ENCODE results near the gene NXN.

NXN gene

GRCh38 chr17:979539-980405 is at the start of gene NXN:
Gene NXN, minus strand, starts transcription at chr17:979776.
- TF ChIP-seq GATA2 (IDR thresholded peaks at IDR 0.05; ENCODE audit: low read depth, low read length) (no peak), GATA3 (IDR thresholded peaks at IDR 0.05; ENCODE audit: low read depth, low read length) (no peak)

DNA sequence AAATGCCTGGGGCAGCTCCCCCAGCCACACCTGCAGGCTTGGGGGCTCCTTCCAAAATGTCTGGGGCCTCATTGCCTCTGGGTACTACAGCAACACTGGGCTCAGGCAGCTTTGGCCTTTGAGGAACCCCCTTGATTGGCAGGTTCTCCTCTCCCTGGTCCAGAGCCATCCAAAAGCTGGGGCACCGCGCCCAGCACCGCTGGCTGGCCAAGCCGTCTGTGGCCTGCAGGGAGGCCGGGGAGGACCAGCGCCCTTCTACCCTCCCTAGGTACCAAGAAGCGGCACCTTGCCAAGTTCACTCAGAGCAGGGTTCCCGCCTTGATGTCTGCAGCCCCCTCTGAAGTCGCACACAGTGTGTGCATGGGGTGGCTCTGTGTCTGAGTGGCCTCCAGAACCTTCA is 47.5 kb upstream of the NXN start:
- TF ChIP-seq GATA3 (IDR thresholded peaks at IDR 0.05; ENCODE audit: low read depth, low read length) = no peak
- no peak for TF ChIP-seq GATA2 (IDR thresholded peaks at IDR 0.05; ENCODE audit: low read depth, low read length)

DNA sequence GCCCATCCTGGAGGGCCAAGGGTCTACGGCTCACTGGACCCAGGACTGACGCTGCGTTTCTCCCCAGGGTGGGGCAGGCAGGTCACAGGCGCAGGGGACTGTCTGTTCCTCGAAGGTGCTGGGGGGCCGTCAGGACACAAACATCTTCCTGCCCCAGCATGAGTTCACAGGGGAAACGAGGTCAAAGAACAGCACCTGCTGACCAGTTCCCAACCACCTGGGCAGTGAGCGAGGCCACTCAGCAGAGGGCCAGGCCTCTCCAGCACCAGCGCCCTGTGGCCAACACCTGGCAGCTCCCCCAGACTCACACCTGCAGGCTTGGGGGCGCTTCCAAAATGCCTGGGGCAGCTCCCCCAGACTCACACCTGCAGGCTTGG is 47.0 kb upstream of the NXN start:
- TF ChIP-seq GATA3 (IDR thresholded peaks at IDR 0.05; ENCODE audit: low read depth, low read length) (no peak), GATA2 (IDR thresholded peaks at IDR 0.05; ENCODE audit: low read depth, low read length) (no peak)

- TF ChIP-seq GATA3 (IDR thresholded peaks at IDR 0.05; ENCODE audit: low read depth, low read length) = no peak
- no peak for TF ChIP-seq GATA2 (IDR thresholded peaks at IDR 0.05; ENCODE audit: low read depth, low read length)
These were observed 46.4 kb upstream of the NXN start for GRCh38 chr17:1025733-1026598.

- TF ChIP-seq GATA3 (IDR thresholded peaks at IDR 0.05; ENCODE audit: low read depth, low read length) = no peak
- no peak for TF ChIP-seq GATA2 (IDR thresholded peaks at IDR 0.05; ENCODE audit: low read depth, low read length)
These were observed 44.5 kb upstream of the NXN start for GRCh38 chr17:1024076-1024475.

- TF ChIP-seq GATA3 (IDR thresholded peaks at IDR 0.05; ENCODE audit: low read depth, low read length) (no peak), GATA2 (IDR thresholded peaks at IDR 0.05; ENCODE audit: low read depth, low read length) (no peak)
These were observed 42.9 kb upstream of the NXN start for GRCh38 chr17:1022278-1023024.

GRCh38 chr17:1021147-1021546 is 41.6 kb upstream of the NXN start:
- TF ChIP-seq GATA2 (IDR thresholded peaks at IDR 0.05; ENCODE audit: low read depth, low read length) (no peak), GATA3 (IDR thresholded peaks at IDR 0.05; ENCODE audit: low read depth, low read length) (no peak)

GRCh38 chr17:1019451-1019850 is 39.9 kb upstream of the NXN start:
- TF ChIP-seq GATA2 (IDR thresholded peaks at IDR 0.05; ENCODE audit: low read depth, low read length) (no peak), GATA3 (IDR thresholded peaks at IDR 0.05; ENCODE audit: low read depth, low read length) (no peak)

DNA sequence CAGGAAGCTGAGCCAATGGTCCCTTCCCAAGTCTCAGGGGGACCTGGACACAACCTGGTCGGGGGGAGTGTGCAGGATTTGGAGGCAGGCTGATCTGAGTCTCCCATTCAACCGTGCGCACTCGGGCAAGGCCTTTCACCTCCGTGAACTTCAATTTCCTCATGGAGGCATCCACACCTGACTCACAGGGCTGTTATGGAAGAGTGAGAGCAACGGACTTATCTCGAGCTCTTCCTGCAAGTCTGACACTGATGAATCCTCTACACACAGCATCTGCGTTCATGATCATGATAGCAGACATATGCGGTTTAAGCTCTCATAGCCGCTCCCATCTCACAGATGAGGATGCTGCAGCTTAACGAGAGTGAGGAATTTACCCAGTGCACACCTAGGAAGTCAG is 39.0 kb upstream of the NXN start:
- TF ChIP-seq GATA2 (IDR thresholded peaks at IDR 0.05; ENCODE audit: low read depth, low read length) = no peak
- TF ChIP-seq GATA3 (IDR thresholded peaks at IDR 0.05; ENCODE audit: low read depth, low read length) = no peak

GRCh38 chr17:1013729-1014090 is 34.1 kb upstream of the NXN start:
- no peak for TF ChIP-seq GATA3 (IDR thresholded peaks at IDR 0.05; ENCODE audit: low read depth, low read length)
- no peak for TF ChIP-seq GATA2 (IDR thresholded peaks at IDR 0.05; ENCODE audit: low read depth, low read length)

GRCh38 chr17:1012823-1013728 is 33.5 kb upstream of the NXN start:
- TF ChIP-seq GATA2 (IDR thresholded peaks at IDR 0.05; ENCODE audit: low read depth, low read length) (no peak), GATA3 (IDR thresholded peaks at IDR 0.05; ENCODE audit: low read depth, low read length) (no peak)

DNA sequence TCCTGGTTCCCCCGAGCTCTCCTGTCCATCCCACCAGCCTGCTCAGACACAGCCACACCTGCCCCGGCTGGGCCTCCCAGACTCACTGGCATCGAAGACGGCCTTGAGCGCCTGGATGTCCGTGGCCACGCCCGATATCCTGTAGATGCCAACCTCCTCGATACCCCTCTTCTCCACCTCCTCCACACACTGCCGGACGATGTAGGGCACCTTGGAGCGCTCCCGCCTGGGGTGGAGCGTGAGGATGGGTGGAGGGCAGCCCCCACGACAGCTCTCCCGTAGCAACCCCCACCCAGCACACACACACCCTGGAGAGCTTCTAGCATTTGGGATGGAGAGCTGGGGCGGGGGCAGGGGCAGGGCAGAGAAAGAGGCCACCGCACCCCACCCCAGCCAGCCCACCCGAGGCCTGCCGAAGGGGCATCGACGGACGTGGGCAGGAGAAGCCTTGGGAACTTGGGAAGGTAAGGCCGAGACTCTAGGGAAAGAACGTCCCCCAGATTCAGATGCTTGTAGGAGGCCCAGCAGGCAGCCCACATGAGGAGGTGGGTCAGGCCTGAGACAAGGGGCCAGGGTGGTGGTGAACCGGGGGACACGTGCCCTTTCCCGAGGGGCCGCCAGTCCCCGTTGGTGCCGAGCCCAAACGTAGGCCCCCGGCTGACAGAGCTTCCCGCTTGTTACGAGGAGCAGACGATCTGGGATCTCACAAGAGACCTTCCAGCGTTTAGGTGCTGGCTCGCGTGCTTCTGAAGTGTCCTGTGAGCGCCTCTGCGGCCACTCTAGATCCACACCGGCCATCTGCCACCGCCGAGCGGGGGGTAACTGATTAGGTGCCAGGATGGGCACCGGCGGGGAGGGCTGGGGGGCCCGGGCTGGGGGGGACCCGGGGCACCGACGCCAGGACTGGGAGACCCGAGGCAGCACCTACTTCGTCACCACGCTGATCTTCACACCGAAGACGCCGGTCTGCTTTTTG is 32.5 kb upstream of the NXN start:
- TF ChIP-seq GATA2 (IDR thresholded peaks at IDR 0.05; ENCODE audit: low read depth, low read length) (no peak), GATA3 (IDR thresholded peaks at IDR 0.05; ENCODE audit: low read depth, low read length) (no peak)
